ES-I3 (cell line): Measurements from ENCODE around the gene EXOC1.

Experiments
- H3K36me3 ChIP-seq: 2 replicates; pipeline ENCODE4 v1.6.1; 2013; ENCODE audit warnings: mild to moderate bottlenecking, low read length, control low read depth, moderate library complexity; ENCODE audit not compliant: insufficient read depth
- H3K4me1 ChIP-seq: 2 replicates; pipeline ENCODE4 v1.6.1; 2013; ENCODE audit warnings: mild to moderate bottlenecking, control low read depth, low read length; ENCODE audit not compliant: insufficient read depth
- H3K9ac ChIP-seq: 2 replicates; pipeline ENCODE4 v1.6.1; 2013; ENCODE audit warnings: low read depth, mild to moderate bottlenecking, low read length, moderate library complexity
- H3K9me3 ChIP-seq: 2 replicates; pipeline ENCODE4 v1.6.1; 2013; ENCODE audit warnings: mild to moderate bottlenecking, low read length, moderate library complexity; ENCODE audit not compliant: control insufficient read depth, insufficient read depth

The EXOC1 gene

DNA sequence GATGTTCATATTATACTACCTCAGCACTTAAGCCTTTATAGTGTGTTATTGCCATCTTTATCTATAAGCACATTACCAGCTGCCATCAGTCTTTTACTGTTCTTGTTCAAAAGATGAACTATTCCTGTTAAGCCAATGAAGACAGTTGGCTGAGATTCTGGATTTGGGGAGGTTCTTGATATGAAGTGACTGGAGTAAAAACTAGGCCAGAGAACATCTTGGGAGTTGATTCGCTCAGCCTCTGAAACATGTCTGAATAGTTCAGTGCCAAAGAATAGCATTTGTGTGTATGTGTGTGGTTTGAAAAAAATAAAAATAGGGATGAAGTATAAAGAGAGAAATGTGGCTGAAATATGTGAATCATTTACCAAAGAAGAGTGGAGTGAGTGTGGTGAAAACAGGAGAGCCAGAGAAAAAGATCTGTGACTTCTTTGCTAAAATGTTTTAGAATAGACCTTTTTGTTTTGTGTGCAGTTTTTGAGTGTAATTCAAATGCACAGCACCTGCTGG is 15.2 kb downstream of the EXOC1 start:
- H3K4me1 ChIP-seq = no peaks in the 10 kb centered on the region; the same call in 1 of the 2 replicates
- H3K9ac ChIP-seq = no peak overlapping the region
- H3K9me3 ChIP-seq = peaks cover 9% of the 10 kb centered on the region
- H3K36me3 ChIP-seq = peaks cover 15% of the 10 kb centered on the region

DNA sequence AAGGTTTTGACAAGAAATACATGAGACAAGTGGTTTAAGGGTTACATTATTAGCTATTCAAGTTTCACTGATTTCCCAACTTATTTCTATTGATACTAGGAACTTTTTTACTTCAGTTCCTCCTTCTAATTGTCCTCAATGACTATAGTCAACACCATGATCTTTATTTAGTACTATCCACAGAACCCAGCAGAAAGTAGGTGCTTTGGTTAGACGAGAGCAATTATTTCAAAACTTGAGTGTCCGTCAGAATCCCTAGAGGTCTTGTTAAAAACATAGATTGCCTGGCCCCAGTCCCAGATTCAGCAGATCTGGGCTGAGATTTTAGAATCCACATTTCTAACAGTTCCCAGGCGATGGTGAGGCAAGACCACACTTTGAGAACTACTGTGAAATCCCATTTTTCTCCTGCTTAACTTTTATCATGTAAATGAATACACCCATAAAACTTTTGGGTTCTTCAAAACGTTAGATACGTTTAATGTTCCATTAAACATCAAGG is 17.9 kb downstream of the EXOC1 start:
- Histone ChIP-seq H3K9ac (no peak overlapping the region), H3K36me3 (peaks cover 13% of the 10 kb centered on the region), H3K4me1 (no peaks in the 10 kb centered on the region; the same call in 1 of the 2 replicates), H3K9me3 (peaks cover 9% of the 10 kb centered on the region)

DNA sequence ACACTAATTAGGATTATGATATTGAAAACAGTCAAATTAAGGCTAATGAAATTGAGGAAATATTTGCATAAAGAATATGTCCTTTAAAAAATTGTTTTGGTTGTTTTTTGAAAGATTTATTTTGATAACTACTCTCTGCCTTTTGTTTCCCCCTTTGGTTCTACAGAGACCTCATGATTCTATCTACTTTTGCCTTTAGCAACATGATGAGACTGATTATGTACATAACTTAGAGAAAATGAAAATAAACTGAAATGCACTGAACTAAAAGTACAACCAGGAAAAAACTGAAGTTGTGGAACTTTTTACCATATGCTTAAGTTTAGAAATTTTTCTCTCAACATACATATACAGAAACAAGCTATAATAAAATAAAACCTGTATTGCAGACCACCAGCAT is 21.4 kb downstream of the EXOC1 start:
- no peaks in the 10 kb centered on the region for H3K4me1 ChIP-seq
- no peak overlapping the region for H3K9ac ChIP-seq
- peaks cover 7% of the 10 kb centered on the region for H3K36me3 ChIP-seq
- no peaks in the 10 kb centered on the region for H3K9me3 ChIP-seq

DNA sequence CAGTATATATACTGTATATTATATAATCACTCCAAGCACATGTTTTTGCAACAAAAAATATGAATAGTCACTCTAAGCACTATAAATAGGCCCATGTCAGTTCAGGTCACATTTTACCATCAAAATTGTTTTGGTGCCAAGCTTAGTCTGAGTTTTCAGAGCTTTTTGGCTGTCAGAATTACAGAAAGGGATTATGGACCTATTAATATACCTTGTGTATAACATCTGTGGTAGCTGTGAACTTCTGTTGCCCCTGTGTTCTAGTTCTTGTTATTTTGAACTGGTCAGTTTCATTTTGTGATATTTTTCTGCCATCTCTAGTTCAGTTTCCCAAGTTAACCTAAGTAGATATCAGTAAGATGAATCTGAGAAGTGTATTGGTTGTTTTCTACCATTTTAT is 22.9 kb downstream of the EXOC1 start:
- Histone ChIP-seq H3K36me3 (peaks cover 8% of the 10 kb centered on the region), H3K9ac (no peak overlapping the region), H3K9me3 (no peaks in the 10 kb centered on the region)

DNA sequence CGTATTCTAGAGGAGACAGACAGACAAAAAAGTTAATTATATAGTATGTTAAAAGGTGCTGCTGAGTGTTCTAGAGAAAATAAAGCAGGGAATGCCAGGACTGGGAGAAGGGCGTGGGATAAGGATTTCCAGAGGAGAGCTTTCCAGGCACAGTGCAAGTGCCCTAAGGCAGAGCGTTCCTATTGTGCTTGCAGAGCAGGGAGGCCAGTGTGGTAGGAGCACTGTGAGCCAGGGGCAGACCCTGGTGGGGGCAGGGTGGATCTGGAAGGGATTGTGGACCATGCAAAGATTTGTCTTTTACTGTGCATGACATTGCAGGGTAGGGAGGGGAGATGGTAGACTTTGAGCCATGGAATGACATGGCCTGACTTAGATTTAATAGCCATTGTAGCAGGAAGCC is 25.8 kb downstream of the EXOC1 start:
- peaks cover 12% of the 10 kb centered on the region for H3K36me3 ChIP-seq
- H3K4me1 ChIP-seq = no peaks in the 10 kb centered on the region

More for the DNA sequence above, 22.9 kb downstream of the EXOC1 start:
- H3K4me1 ChIP-seq = no peaks in the 10 kb centered on the region

DNA sequence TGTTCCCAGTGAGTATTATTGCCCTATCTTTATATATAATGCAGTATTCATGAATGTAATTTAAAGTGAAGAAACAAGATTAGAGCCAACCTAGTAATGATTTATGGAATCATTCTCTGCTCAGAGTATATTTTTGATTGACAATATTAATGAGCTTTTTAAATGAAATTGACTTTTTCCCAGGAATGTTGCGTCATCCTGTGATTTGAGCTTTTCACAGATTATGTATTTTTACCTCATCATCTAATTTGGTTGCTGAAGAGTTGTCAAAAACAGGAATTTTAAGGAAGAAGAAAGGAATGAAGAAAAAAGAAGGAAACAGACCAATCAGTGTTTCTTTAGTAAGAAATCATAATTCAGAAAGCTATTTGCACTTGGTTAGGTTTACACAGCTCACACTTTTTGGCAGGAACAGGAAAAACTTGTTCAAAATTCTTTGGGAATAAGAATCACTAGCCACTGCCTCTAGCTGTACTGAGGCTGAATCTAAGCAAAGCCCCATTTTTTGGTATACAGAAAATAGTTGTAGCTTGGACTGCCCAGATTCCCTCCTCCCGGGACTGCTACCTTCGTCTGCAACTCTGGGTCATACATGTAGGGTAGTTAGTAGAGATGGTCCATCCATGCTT is 27.3 kb downstream of the EXOC1 start:
- no peaks in the 10 kb centered on the region for H3K9me3 ChIP-seq
- no peak overlapping the region for H3K9ac ChIP-seq

More for the DNA sequence above, 25.8 kb downstream of the EXOC1 start:
- Histone ChIP-seq H3K9ac (no peak overlapping the region), H3K9me3 (no peaks in the 10 kb centered on the region)

DNA sequence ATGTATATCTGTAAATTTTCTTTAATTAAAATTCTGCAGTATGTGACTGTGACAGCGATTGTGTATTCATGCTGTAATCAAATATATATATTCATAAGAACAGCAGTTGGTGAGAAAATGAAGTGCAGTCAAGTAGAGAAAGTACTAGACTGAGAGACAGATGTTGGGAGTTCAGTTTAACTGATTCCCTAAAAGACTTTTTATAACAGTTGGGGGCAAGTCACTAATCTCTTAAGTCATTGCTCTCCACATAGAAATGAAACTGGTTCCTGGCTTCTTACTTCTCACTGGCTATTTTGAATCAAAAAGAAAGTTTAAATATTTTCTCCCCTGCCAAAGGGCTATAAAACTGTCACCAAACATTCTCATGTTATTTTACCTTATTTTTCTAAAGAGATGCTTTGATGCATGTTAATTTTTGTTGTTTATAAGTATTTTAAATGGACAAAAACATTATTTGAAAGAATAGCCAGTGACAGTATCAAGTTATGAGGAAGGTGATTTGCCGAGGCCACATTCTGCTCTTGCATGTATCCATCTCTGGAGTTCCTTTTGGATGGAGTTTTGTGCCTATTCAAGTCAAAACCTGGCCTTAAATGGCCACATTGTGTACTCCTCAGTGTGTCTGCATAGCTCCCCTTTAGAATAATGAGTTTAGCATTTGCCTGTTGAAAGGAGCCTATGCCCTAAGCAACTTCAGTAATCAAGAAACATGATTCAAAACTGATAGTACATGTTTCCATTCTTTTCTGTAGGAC is 30.8 kb downstream of the EXOC1 start:
- Histone ChIP-seq H3K4me1 (no peaks in the 10 kb centered on the region), H3K9me3 (no peaks in the 10 kb centered on the region), H3K36me3 (peaks cover 12% of the 10 kb centered on the region), H3K9ac (no peak overlapping the region)

More for the DNA sequence above, 27.3 kb downstream of the EXOC1 start:
- Histone ChIP-seq H3K4me1 (no peaks in the 10 kb centered on the region), H3K36me3 (peaks cover 12% of the 10 kb centered on the region)

DNA sequence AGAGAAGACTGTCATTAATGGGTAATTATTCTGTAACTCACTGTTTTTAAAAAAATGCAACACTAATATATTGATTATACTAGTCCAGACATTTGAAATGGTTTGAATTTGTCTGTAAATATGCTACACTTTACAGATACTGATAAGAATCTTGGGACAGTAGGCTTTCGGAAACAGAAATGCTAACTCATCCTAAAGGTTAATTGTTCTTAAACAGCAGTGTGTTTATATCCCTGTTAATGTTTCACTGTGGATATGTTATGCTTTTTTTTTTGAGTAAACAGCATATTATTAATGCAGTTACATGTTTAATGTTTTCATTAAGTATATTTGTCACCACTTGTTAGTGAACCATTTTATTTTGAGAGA is 31.4 kb downstream of the EXOC1 start:
- Histone ChIP-seq H3K4me1 (no peaks in the 10 kb centered on the region), H3K36me3 (peaks cover 12% of the 10 kb centered on the region), H3K9ac (no peak overlapping the region), H3K9me3 (no peaks in the 10 kb centered on the region)

DNA sequence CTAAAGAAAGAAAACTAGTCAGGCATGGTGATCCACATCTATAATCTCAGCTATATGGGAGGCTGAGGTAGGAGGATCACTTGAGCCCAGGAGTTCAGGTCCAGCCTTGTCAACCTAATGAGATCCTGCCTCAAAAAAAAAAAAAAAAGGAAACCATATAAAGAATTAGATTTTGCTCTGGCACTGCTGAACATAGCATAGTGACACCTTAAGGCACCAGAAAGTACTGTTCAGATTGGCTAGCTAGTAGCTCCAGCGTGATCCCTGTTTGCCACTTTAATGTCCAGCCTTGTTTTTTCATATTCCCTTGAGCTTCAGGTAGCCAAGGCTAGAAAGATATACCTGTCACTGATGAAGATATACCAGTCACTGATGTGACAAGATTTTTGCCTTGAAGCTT is 34.1 kb downstream of the EXOC1 start:
- Histone ChIP-seq H3K9ac (no peak overlapping the region), H3K36me3 (no peaks in the 10 kb centered on the region), H3K4me1 (no peaks in the 10 kb centered on the region), H3K9me3 (no peaks in the 10 kb centered on the region)

DNA sequence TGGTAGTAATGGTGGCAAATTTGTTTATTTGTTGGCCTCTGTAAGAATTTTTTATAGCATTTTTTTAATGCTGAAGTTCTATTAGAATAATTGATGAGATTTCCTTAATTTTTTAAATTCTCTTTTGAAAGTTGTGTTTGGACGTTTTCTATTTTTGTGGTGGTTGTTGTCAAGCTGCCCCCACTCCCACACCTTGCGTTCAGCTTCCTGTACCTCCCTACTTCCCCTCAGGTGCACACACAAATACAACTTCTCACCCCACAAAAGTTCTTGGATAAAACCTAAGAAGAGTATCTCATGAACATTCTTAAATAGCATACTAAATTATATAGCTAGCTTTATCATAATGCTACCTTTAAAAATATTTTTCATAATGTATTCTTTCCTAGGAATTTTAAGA is 38.7 kb downstream of the EXOC1 start:
- no peaks in the 10 kb centered on the region for H3K9me3 ChIP-seq
- H3K4me1 ChIP-seq = no peaks in the 10 kb centered on the region
- peaks cover 4% of the 10 kb centered on the region for H3K36me3 ChIP-seq
- no peak overlapping the region for H3K9ac ChIP-seq

DNA sequence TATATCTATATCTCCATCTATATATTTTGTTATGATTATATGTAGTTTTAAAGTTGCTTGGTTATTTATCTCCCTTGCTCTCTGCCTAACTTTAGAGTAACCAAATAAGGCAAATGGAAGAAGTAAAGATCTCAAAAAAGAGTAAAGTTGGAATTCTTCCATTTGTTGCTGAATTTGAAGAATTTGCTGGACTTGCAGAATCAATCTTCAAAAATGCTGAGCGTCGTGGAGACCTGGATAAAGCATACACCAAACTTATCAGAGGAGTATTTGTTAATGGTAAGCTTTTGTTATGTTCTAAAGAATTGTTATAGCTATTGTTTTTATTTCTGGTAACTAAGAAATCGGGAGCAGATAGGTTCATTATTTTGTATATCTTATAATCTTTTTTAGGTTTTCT is 43.2 kb downstream of the EXOC1 start:
- Histone ChIP-seq H3K36me3 (peaks cover 4% of the 10 kb centered on the region), H3K9ac (no peak overlapping the region), H3K9me3 (no peaks in the 10 kb centered on the region), H3K4me1 (no peaks in the 10 kb centered on the region)

DNA sequence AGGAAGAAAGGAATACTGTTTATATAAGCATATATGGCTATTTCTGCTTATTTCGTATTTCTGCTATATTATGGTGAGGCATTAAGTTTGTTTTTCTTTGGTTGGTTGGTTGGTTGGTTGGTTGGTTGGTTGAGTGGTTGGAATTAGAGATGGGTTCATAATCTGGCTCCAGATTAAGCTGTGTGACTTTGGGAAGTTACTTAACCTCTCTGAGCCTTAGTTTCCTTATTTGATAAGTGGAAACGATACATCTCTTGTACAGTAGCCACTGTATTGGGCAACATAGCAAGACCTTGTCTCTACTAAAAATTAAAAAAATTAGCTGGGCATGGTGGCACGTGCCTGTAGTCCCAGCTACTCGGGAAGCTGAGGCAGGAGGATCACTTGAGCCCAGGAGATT is 49.2 kb downstream of the EXOC1 start:
- Histone ChIP-seq H3K4me1 (no peaks in the 10 kb centered on the region), H3K9me3 (no peaks in the 10 kb centered on the region), H3K9ac (no peak overlapping the region), H3K36me3 (no peaks in the 10 kb centered on the region)

DNA sequence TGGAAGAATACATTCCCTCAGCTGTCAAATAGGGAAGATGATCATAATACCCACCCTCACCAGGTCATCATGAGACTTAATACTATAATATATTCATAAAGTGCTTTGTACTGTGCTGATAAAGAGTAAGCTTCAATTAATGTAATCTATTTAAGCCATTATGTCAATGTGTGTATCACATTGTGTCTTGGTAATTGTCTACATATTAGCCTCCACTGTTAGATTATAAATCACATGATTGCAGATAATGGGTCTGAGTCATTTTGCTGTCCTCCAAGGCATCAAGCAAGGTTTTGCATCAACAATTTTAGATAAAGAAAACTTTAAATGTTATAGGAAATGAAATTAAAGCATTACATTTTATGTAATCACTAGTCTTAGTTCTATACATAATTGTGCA is 50.1 kb downstream of the EXOC1 start:
- H3K9ac ChIP-seq = no peak overlapping the region
- no peaks in the 10 kb centered on the region for H3K36me3 ChIP-seq
- no peaks in the 10 kb centered on the region for H3K4me1 ChIP-seq
- no peaks in the 10 kb centered on the region for H3K9me3 ChIP-seq

DNA sequence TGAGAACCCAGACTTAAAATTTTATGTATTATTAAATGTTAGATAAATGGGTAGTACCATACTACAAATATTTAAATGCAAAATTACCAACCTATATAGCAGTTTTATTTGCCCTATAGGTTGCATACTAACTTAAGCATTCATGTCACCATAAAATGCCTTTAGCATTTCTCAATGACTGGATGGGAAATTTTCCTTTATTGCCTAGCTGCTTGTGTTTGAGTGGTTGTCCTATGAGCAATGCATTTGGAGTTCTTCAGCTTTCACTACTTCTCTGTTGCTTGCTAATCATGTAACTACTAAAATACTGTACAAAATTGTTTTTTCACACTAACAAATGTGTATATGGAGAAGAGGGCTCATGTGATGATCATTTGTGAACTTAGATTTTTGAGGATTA is 51.1 kb downstream of the EXOC1 start:
- Histone ChIP-seq H3K36me3 (no peaks in the 10 kb centered on the region), H3K9me3 (no peaks in the 10 kb centered on the region), H3K9ac (no peak overlapping the region), H3K4me1 (no peaks in the 10 kb centered on the region)

DNA sequence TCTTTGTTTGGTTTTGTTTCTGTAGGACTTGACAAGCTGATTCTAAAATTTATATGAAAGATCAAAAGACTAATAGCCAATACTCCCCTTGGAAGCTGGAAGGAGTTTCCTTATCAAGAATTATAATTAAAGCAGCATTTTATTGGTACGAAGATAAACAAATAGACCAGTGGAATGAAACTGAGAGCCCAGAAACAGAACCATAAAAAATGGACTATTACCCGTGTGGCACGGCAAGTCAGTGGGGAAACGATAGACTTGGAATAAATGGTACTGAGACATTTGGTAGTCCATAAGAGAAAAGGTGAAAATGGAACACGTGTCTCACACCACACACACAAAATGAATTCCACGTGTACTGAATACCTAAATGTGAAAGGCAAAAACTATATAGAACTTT is 52.9 kb downstream of the EXOC1 start:
- Histone ChIP-seq H3K36me3 (no peaks in the 10 kb centered on the region), H3K9ac (no peak overlapping the region), H3K9me3 (no peaks in the 10 kb centered on the region), H3K4me1 (no peaks in the 10 kb centered on the region)
